Panc1 (cell line): Measurements from ENCODE around the gene SLC22A3.

Source experiments
- CTCF ChIP-seq: fragments of 450-650 bp; IDR thresholded peaks from 2 replicates; pipeline ENCODE4 v1.5.1; 2017; ENCODE audit warnings: mild to moderate bottlenecking
- POLR2AphosphoS5 ChIP-seq: IDR thresholded peaks from 2 replicates; pipeline ENCODE4 v1.6.1; 2012; ENCODE audit warnings: mild to moderate bottlenecking, low read depth, low read length, moderate library complexity
- TCF7L2 ChIP-seq: IDR thresholded peaks from 2 replicates; pipeline ENCODE4 v1.6.1; 2011; ENCODE audit warnings: mild to moderate bottlenecking, low read depth, low read length, inconsistent platforms

GRCh38 chr6:160454303-160454702, 106.1 kb downstream of the SLC22A3 start:
- TF ChIP-seq CTCF (no peak), TCF7L2 (no peak), POLR2AphosphoS5 (no peak)
